ENCODE measurements around the gene HK1. TPM values are rescaled to one million over a fixed set of nuclear protein-coding genes. Genes with fewer than 3 reads are reported as not detected.
A peak's percentile ranks its signal among the peaks of the same experiment; 100 is the strongest.

Gene HK1
- total RNA-seq, 1 experiment from 2014 or later, result 219 TPM

DNA sequence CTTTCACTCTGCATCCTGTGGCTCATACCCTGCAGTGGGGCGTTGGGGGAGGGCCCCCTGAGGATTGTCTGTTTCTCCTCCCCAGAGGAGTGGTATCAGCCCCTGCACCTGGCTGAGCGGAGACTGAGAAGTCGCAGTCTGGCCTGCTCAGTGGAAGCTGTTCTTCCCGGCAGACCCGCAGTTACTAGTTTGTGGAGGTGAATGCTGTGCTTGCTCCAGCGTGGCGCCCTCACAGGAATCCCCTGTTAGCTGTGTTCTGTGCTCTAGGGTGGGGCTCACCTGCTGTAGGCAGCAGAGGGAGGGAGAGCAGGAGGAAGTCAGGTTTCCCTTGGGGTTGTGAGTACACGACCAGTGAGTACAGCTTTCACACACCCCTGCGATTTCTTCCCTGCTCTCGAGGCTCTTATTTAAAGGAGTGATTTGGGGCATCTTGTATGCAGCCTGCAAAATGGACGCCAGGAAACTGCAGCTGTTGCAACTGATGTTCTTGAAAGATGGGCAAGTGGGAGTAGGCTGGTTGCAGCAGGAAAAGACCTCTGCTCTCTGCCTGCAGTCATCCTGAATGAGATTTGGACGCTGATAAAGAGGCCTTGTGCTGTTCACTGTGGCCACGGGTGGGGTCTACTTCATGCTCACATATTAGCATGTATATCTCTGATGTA lies 66.4 kb downstream of the HK1 start:
- ChIA-PET CTCF (interaction anchor here (1.1 to 1.4 kb wide), 3 partner anchors 10 to 65 kb away, joined by 3 to 7 read pairs (median 6); no protein-coding TSS in a partner anchor), POLR2A (interaction anchor here (0.6 kb wide), 1 partner anchor 46 kb away, joined by 3 read pairs; no protein-coding TSS in a partner anchor)
- ATAC-seq (peak; percentile 39), DNase-seq (ENCODE audit: low spot score) (no peak)
- H3K4me3 Mint-ChIP-seq, result no peak overlapping the region
- peaks cover 30% of the 10 kb centered on the region for H3K36me3 Mint-ChIP-seq
- H3K27ac Mint-ChIP-seq, result peak overlapping the region; percentile 89
- H3K4me1 Mint-ChIP-seq, result peaks cover 86% of the 10 kb centered on the region
- no peaks in the 10 kb centered on the region for H3K27me3 Mint-ChIP-seq (ENCODE audit: low read depth)
- H3K9me3 Mint-ChIP-seq, result no peaks in the 10 kb centered on the region
- TF ChIP-seq ZNF138 (CRISPR knock-in tag; conservative IDR thresholded peaks at IDR 0.05) (no peak), JAZF1 (CRISPR knock-in tag; IDR thresholded peaks at IDR 0.05) (no peak), EMX1 (CRISPR knock-in tag; IDR thresholded peaks at IDR 0.05) (no peak), ZNF232 (CRISPR knock-in tag; IDR thresholded peaks at IDR 0.05) (no peak), NR3C1 (CRISPR knock-in tag; conservative IDR thresholded peaks at IDR 0.05; ENCODE audit: low read depth) (no peak), SMAD3 (CRISPR knock-in tag; IDR thresholded peaks at IDR 0.05; ENCODE audit: borderline replicate concordance) (no peak), ZNF263 (CRISPR knock-in tag; IDR thresholded peaks at IDR 0.05; ENCODE audit: low read depth) (no peak), MYBL2 (CRISPR knock-in tag; IDR thresholded peaks at IDR 0.05) (no peak), IRF1 (CRISPR knock-in tag; IDR thresholded peaks at IDR 0.05) (no peak), ZNF512 (CRISPR knock-in tag; IDR thresholded peaks at IDR 0.05; ENCODE audit: borderline replicate concordance) (no peak), ZMAT4 (CRISPR knock-in tag; IDR thresholded peaks at IDR 0.05) (no peak), ZNF317 (CRISPR knock-in tag; IDR thresholded peaks at IDR 0.05; ENCODE audit: borderline replicate concordance, low read depth) (no peak), ZBTB21 (CRISPR knock-in tag; IDR thresholded peaks at IDR 0.05; ENCODE audit: borderline replicate concordance) (no peak), ZNF121 (CRISPR knock-in tag; IDR thresholded peaks at IDR 0.05) (no peak)
- TF ChIP-seq, protein P1, sequence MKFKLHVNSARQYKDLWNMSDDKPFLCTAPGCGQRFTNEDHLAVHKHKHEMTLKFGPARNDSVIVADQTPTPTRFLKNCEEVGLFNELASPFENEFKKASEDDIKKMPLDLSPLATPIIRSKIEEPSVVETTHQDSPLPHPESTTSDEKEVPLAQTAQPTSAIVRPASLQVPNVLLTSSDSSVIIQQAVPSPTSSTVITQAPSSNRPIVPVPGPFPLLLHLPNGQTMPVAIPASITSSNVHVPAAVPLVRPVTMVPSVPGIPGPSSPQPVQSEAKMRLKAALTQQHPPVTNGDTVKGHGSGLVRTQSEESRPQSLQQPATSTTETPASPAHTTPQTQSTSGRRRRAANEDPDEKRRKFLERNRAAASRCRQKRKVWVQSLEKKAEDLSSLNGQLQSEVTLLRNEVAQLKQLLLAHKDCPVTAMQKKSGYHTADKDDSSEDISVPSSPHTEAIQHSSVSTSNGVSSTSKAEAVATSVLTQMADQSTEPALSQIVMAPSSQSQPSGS (CRISPR knock-in tag; IDR thresholded peaks at IDR 0.05; ENCODE audit: borderline replicate concordance, low read depth), result no peak
- TF ChIP-seq, protein P2, sequence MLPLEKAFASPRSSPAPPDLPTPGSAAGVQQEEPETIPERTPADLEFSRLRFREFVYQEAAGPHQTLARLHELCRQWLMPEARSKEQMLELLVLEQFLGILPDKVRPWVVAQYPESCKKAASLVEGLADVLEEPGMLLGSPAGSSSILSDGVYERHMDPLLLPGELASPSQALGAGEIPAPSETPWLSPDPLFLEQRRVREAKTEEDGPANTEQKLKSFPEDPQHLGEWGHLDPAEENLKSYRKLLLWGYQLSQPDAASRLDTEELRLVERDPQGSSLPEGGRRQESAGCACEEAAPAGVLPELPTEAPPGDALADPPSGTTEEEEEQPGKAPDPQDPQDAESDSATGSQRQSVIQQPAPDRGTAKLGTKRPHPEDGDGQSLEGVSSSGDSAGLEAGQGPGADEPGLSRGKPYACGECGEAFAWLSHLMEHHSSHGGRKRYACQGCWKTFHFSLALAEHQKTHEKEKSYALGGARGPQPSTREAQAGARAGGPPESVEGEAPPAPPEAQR (CRISPR knock-in tag; IDR thresholded peaks at IDR 0.05), result no peak
- TF ChIP-seq, protein P3, sequence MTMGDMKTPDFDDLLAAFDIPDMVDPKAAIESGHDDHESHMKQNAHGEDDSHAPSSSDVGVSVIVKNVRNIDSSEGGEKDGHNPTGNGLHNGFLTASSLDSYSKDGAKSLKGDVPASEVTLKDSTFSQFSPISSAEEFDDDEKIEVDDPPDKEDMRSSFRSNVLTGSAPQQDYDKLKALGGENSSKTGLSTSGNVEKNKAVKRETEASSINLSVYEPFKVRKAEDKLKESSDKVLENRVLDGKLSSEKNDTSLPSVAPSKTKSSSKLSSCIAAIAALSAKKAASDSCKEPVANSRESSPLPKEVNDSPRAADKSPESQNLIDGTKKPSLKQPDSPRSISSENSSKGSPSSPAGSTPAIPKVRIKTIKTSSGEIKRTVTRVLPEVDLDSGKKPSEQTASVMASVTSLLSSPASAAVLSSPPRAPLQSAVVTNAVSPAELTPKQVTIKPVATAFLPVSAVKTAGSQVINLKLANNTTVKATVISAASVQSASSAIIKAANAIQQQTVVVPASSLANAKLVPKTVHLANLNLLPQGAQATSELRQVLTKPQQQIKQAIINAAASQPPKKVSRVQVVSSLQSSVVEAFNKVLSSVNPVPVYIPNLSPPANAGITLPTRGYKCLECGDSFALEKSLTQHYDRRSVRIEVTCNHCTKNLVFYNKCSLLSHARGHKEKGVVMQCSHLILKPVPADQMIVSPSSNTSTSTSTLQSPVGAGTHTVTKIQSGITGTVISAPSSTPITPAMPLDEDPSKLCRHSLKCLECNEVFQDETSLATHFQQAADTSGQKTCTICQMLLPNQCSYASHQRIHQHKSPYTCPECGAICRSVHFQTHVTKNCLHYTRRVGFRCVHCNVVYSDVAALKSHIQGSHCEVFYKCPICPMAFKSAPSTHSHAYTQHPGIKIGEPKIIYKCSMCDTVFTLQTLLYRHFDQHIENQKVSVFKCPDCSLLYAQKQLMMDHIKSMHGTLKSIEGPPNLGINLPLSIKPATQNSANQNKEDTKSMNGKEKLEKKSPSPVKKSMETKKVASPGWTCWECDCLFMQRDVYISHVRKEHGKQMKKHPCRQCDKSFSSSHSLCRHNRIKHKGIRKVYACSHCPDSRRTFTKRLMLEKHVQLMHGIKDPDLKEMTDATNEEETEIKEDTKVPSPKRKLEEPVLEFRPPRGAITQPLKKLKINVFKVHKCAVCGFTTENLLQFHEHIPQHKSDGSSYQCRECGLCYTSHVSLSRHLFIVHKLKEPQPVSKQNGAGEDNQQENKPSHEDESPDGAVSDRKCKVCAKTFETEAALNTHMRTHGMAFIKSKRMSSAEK (CRISPR knock-in tag; IDR thresholded peaks at IDR 0.05; ENCODE audit: borderline replicate concordance), result no peak
- TF ChIP-seq, protein P4, sequence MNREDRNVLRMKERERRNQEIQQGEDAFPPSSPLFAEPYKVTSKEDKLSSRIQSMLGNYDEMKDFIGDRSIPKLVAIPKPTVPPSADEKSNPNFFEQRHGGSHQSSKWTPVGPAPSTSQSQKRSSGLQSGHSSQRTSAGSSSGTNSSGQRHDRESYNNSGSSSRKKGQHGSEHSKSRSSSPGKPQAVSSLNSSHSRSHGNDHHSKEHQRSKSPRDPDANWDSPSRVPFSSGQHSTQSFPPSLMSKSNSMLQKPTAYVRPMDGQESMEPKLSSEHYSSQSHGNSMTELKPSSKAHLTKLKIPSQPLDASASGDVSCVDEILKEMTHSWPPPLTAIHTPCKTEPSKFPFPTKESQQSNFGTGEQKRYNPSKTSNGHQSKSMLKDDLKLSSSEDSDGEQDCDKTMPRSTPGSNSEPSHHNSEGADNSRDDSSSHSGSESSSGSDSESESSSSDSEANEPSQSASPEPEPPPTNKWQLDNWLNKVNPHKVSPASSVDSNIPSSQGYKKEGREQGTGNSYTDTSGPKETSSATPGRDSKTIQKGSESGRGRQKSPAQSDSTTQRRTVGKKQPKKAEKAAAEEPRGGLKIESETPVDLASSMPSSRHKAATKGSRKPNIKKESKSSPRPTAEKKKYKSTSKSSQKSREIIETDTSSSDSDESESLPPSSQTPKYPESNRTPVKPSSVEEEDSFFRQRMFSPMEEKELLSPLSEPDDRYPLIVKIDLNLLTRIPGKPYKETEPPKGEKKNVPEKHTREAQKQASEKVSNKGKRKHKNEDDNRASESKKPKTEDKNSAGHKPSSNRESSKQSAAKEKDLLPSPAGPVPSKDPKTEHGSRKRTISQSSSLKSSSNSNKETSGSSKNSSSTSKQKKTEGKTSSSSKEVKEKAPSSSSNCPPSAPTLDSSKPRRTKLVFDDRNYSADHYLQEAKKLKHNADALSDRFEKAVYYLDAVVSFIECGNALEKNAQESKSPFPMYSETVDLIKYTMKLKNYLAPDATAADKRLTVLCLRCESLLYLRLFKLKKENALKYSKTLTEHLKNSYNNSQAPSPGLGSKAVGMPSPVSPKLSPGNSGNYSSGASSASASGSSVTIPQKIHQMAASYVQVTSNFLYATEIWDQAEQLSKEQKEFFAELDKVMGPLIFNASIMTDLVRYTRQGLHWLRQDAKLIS (CRISPR knock-in tag; IDR thresholded peaks at IDR 0.05; ENCODE audit: borderline replicate concordance), result no peak
- TF ChIP-seq, protein P5, sequence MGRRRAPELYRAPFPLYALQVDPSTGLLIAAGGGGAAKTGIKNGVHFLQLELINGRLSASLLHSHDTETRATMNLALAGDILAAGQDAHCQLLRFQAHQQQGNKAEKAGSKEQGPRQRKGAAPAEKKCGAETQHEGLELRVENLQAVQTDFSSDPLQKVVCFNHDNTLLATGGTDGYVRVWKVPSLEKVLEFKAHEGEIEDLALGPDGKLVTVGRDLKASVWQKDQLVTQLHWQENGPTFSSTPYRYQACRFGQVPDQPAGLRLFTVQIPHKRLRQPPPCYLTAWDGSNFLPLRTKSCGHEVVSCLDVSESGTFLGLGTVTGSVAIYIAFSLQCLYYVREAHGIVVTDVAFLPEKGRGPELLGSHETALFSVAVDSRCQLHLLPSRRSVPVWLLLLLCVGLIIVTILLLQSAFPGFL (CRISPR knock-in tag; IDR thresholded peaks at IDR 0.05; ENCODE audit: borderline replicate concordance), result no peak
